GM12878 (cell line): ENCODE results near the gene EMSY. TPM values are rescaled to one million over a fixed set of nuclear protein-coding genes. Genes with fewer than 3 reads are reported as not detected.
A peak's percentile ranks its signal among the peaks of the same experiment; 100 is the strongest.

Experiments
- ATAC-seq: fragments of 200-7000 bp; cut with Tn5 transposase; 3 replicates; pipeline ENCODE4 v1.9.1; 2020; ENCODE audit warnings: mild to moderate bottlenecking, moderate library complexity
- BruUV-seq: library from RNA; stranded (reverse); fragments of 400-500 nt; replicated peaks from 2 replicates; lab custom pipeline; 2021; lab: Mats Ljungman, UMichigan
- CTCF ChIA-PET: fragments of 300-600 bp; sonication (Branson Sonifier 250); formaldehyde crosslinking; extraction: SDS; loops from one replicate; lab custom pipeline; 2021; ENCODE audit warnings: inconsistent platforms; lab: Yijun Ruan, JAX
- POLR2A ChIA-PET: fragments of 350-600 bp; formaldehyde crosslinking; extraction: SDS; loops from one replicate; lab custom pipeline; 2021; ENCODE audit warnings: inconsistent platforms; lab: Charles Lee
- RAD21 ChIA-PET: fragments of 300-600 bp; sonication (Branson Sonifier 250); formaldehyde crosslinking; loops from one replicate; lab custom pipeline; 2023; ENCODE audit warnings: antibody characterized with exemption; ENCODE audit not compliant: unreplicated experiment; lab: Charles Lee
- SMC1A ChIA-PET: fragments of 300-600 bp; sonication (Branson Sonifier 250); formaldehyde crosslinking; loops from one replicate; lab custom pipeline; 2023; ENCODE audit not compliant: unreplicated experiment, uncharacterized antibody; lab: Charles Lee
- DNase-seq: peaks from one replicate; pipeline ENCODE4 v3.0.0-alpha.2; 2011; ENCODE audit warnings: low read depth, low spot score
- FAIRE-seq: peaks from 3 replicates; lab custom pipeline; 2011; peaks lifted over from hg19 to GRCh38; lab: Jason Lieb, UNC
- H2AFZ ChIP-seq: 2 replicates; pipeline ENCODE4 v1.6.0; 2011; ENCODE audit warnings: low read depth, low read length, control low read depth; ENCODE audit not compliant: control insufficient read depth
- H3K27ac ChIP-seq: 2 replicates; pipeline ENCODE4 v1.5.1; 2011; ENCODE audit warnings: control low read depth; ENCODE audit not compliant: control insufficient read depth, insufficient read depth
- H3K27me3 ChIP-seq, 2 experiments: replicated peaks in 1 of 2; 2 replicates each; pipeline versions ENCODE4 v1.6.0 to v1.6.1; 2011; ENCODE audit warnings: low read length in 1 of 2; ENCODE audit not compliant: control insufficient read depth in 2 of 2, insufficient read depth in 2 of 2
- H3K36me3 ChIP-seq, 2 experiments: 2 replicates each; pipeline ENCODE4 v1.5.1; 2011; ENCODE audit warnings: low read length in 1 of 2; ENCODE audit not compliant: control insufficient read depth in 2 of 2, insufficient read depth in 2 of 2
- H3K4me1 ChIP-seq: 2 replicates; pipeline ENCODE4 v1.6.1; 2011; ENCODE audit warnings: mild to moderate bottlenecking, low read length, moderate library complexity, mixed read lengths; ENCODE audit not compliant: control insufficient read depth, insufficient read depth
- H3K4me2 ChIP-seq: 2 replicates; pipeline ENCODE4 v1.6.0; 2011; ENCODE audit warnings: control low read depth; ENCODE audit not compliant: control insufficient read depth, insufficient read depth
- H3K4me3 ChIP-seq: fragments of 200-600 bp; sonication (generic); 2 replicates; pipeline ENCODE4 v1.5.1; 2016
- H3K79me2 ChIP-seq: 2 replicates; pipeline ENCODE4 v1.6.0; 2011; ENCODE audit warnings: low read length; ENCODE audit not compliant: control insufficient read depth, insufficient read depth
- H3K9ac ChIP-seq: 2 replicates; pipeline ENCODE4 v1.8.0; 2011; ENCODE audit warnings: low read length, control low read depth, mixed read lengths; ENCODE audit not compliant: control insufficient read depth, insufficient read depth
- H3K9me3 ChIP-seq: replicated peaks from 3 replicates; pipeline ENCODE4 v1.5.1; 2011; ENCODE audit warnings: mild to moderate bottlenecking, low read length; ENCODE audit not compliant: control insufficient read depth, insufficient read depth
- H4K20me1 ChIP-seq: 2 replicates; pipeline ENCODE4 v1.6.0; 2011; ENCODE audit not compliant: control insufficient read depth, insufficient read depth
- IRF4 ChIP-seq: IDR thresholded peaks from 2 replicates; pipeline ENCODE4 v1.6.1; 2011; ENCODE audit warnings: low read depth, low read length
- NR2F1 ChIP-seq: fragments of 450-650 bp; conservative IDR thresholded peaks from 2 replicates; pipeline ENCODE4 v1.6.1; 2017; ENCODE audit warnings: mild to moderate bottlenecking
- STAT3 ChIP-seq: IDR thresholded peaks from 2 replicates; pipeline ENCODE4 v1.6.1; 2011; ENCODE audit warnings: low read depth, low read length, improper control_type of control experiment
- WGBS: methylation state at CpG from one replicate; pipeline ENCODE4 v1.1.6; 2016; ENCODE audit warnings: low lambda C conversion rate; ENCODE audit not compliant: insufficient replicate concordance, insufficient coverage; ENCODE audit errors: missing lambda C conversion rate; 5-methylcytosine and 5-hydroxymethylcytosine counted together
- in situ Hi-C: fragments of 300-500 bp; cut with MboI; formaldehyde crosslinking; loops from 9 replicates; pipeline ENCODE4 v1.14.3; 2018; ENCODE audit warnings: mixed read lengths
- intact Hi-C: fragments of 100-400 bp; cut with micrococcal nuclease; formaldehyde crosslinking; loops from one replicate; pipeline ENCODE4 v1.14.2; 2022; ENCODE audit not compliant: unreplicated experiment
- polyA plus RNA-seq, 11 experiments: library from polyadenylated mRNA; depleted of rRNA in 4 of 11; unstranded in 6 of 11; stranded (reverse) in 5 of 11; fragments of >200 nt; fragmentation: Nextera tagmentation in 4 of 11; fragmentation: Illumina TruSeq in 1 of 11; extraction: Ambion mirVana in 4 of 11; extraction: Trizol in 1 of 11; gene quantifications; 1 replicate in 1 of 11; 2 replicates in 10 of 11; pipeline versions ENCODE4 v1.2.1 to v1.2.3, GENCODE V29; 2011 to 2016; ENCODE audit warnings: inconsistent platforms in 2 of 11, missing spikeins in 2 of 11, low read depth in 1 of 11
- total RNA-seq, 4 experiments: library from RNA; depleted of rRNA in 3 of 4; stranded (reverse); fragments of >200 nt in 3 of 4; fragmentation: Illumina TruSeq in 1 of 4; extraction: Trizol in 1 of 4; gene quantifications; 2 replicates each; pipeline versions ENCODE4 v1.2.1 to v1.2.3, GENCODE V29; 2013 to 2021
- TF ChIP-seq, protein P1 (sequence below): fragments of 450-650 bp; IDR thresholded peaks from 2 replicates; pipeline ENCODE4 v1.6.1; 2018; ENCODE audit warnings: borderline replicate concordance, mild to moderate bottlenecking; ENCODE audit not compliant: partially characterized antibody

Gene EMSY
- total and polyA plus RNA-seq, 10 of the 15 experiments (the other 5 are each of a cell fraction or from before 2014, with no cell fraction given) = 9.3 to 26.9 (median 13.0) TPM

- 98% methylated on average over 7 of the region's 7 CpGs for WGBS
- Histone ChIP-seq H3K4me1 (no peaks in the 10 kb centered on the region), H3K4me2 (no peak overlapping the region), H3K4me3 (no peak overlapping the region), H4K20me1 (no peaks in the 10 kb centered on the region), H2AFZ (no peak overlapping the region), H3K9ac (no peak overlapping the region), H3K36me3 (peaks cover 8 to 20% of the 10 kb centered on the region in 2 experiments), H3K79me2 (no peaks in the 10 kb centered on the region), H3K27me3 (no peaks in the 10 kb centered on the region), H3K27ac (no peak overlapping the region), H3K9me3 (no peaks in the 10 kb centered on the region)
- intact Hi-C loops = no loop called here
- SMC1A ChIA-PET = interaction anchor here (1.2 kb wide), 1 partner anchor 376 kb away, joined by 3 read pairs; no protein-coding TSS in a partner anchor
- DNase-seq (no peak), FAIRE-seq (peak; percentile 86), ATAC-seq (no peak)
- RAD21 ChIA-PET = no interaction called here
- no peak for TF ChIP-seq IRF4
- TF ChIP-seq STAT3 = no peak
- TF ChIP-seq NR2F1 = no peak
- TF ChIP-seq, protein P1, sequence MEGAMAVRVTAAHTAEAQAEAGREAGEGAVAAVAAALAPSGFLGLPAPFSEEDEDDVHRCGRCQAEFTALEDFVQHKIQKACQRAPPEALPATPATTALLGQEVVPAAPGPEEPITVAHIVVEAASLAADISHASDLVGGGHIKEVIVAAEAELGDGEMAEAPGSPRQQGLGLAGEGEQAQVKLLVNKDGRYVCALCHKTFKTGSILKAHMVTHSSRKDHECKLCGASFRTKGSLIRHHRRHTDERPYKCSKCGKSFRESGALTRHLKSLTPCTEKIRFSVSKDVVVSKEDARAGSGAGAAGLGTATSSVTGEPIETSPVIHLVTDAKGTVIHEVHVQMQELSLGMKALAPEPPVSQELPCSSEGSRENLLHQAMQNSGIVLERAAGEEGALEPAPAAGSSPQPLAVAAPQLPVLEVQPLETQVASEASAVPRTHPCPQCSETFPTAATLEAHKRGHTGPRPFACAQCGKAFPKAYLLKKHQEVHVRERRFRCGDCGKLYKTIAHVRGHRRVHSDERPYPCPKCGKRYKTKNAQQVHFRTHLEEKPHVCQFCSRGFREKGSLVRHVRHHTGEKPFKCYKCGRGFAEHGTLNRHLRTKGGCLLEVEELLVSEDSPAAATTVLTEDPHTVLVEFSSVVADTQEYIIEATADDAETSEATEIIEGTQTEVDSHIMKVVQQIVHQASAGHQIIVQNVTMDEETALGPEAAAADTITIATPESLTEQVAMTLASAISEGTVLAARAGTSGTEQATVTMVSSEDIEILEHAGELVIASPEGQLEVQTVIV = no peak
- in situ Hi-C loops = no loop called here
- CTCF ChIA-PET = no interaction called here
- BruUV-seq = no TSS peak
- POLR2A ChIA-PET = no interaction called here
Measured at GRCh38 chr11:76543006-76543703, 98.3 kb downstream of the EMSY start.
